Uterus (tissue), 4 donors: ENCODE data around the gene GAS7. TPM values are rescaled to one million over a fixed set of nuclear protein-coding genes. Genes with fewer than 3 reads are reported as not detected.

Experiments used
- DNase-seq, 2 donors: peaks; one replicate each; pipeline ENCODE4 v3.0.0-alpha.2; 2019 to 2020
- H3K27ac ChIP-seq, 2 donors: fragments of 200-600 bp; sonication (generic); 1 replicate in 1 of 2; 2 replicates in 1 of 2; pipeline ENCODE4 v1.5.1; 2016 to 2018
- H3K27me3 ChIP-seq, 2 donors: fragments of 200-600 bp; sonication (generic); one replicate each; pipeline ENCODE4 v1.5.1; 2018 to 2019; ENCODE audit warnings: control low read depth in 1 of 2
- H3K36me3 ChIP-seq, 2 donors: fragments of 200-600 bp; sonication (generic); one replicate each; pipeline ENCODE4 v1.5.1; 2019; ENCODE audit warnings: control low read depth in 1 of 2
- H3K4me1 ChIP-seq, 2 donors: fragments of 200-600 bp; sonication (generic); one replicate each; pipeline ENCODE4 v1.5.1; 2018 to 2019; ENCODE audit warnings: control low read depth in 1 of 2
- H3K4me3 ChIP-seq, 2 donors: fragments of 200-600 bp; sonication (generic); 1 replicate in 1 of 2; 2 replicates in 1 of 2; pipeline ENCODE4 v1.5.1; 2018 to 2019; ENCODE audit warnings: mild to moderate bottlenecking in 1 of 2
- H3K9me3 ChIP-seq, 2 donors: fragments of 200-600 bp; sonication (generic); one replicate each; pipeline ENCODE4 v1.5.1; 2019; ENCODE audit warnings: control low read depth in 1 of 2
- CTCF ChIP-seq, 4 experiments: fragments of 200-600 bp in 2 of 4; fragments of 450-650 bp in 2 of 4; sonication (generic) in 2 of 4; IDR thresholded peaks; one replicate each; pipeline ENCODE4 v1.5.1; 2016 to 2019; ENCODE audit warnings: antibody characterized with exemption in 4 of 4, mild to moderate bottlenecking in 2 of 4, moderate library complexity in 1 of 4
- POLR2A ChIP-seq, 2 donors: fragments of 450-650 bp; IDR thresholded peaks; one replicate each; pipeline ENCODE4 v1.6.1; 2016; ENCODE audit warnings: antibody characterized with exemption in 2 of 2, mild to moderate bottlenecking in 1 of 2, moderate library complexity in 1 of 2
- intact Hi-C: fragments of 100-400 bp; cut with DNase I; formaldehyde crosslinking; loops from one replicate; pipeline ENCODE4 v1.15.1; 2023; ENCODE audit warnings: low total_unique reads
- total RNA-seq, 4 donors: library from RNA; depleted of rRNA in 3 of 4; stranded (reverse); fragments of >200 nt in 3 of 4; gene quantifications; one replicate each; pipeline versions ENCODE4 v1.1.0 to v1.2.4, GENCODE V29; 2014 to 2023
- donor health status: DM: yes; HTN: yes; CAD: no.

GAS7 gene
- total RNA-seq, 4 donors from 2014 or later, result 12.8 to 95.9 (median 40.8) TPM

GRCh38 chr17:9956474-9957131 lies 241.8 kb downstream of the GAS7 start:
- intact Hi-C loops, result no loop called here
- Histone ChIP-seq H3K27me3 (no peaks in the 10 kb centered on the region), H3K4me1 (no peaks in the 10 kb centered on the region), H3K27ac (no peak overlapping the region), H3K9me3 (no peaks in the 10 kb centered on the region), H3K36me3 (no peaks in the 10 kb centered on the region), H3K4me3 (no peak overlapping the region)
- no peak for DNase-seq
- no peak for TF ChIP-seq CTCF (IDR thresholded peaks at IDR 0.05)
- no peak for TF ChIP-seq POLR2A (IDR thresholded peaks at IDR 0.05)

GRCh38 chr17:9953492-9953891 lies 244.9 kb downstream of the GAS7 start:
- Histone ChIP-seq H3K27me3 (no peaks in the 10 kb centered on the region), H3K36me3 (no peaks in the 10 kb centered on the region), H3K4me1 (no peaks in the 10 kb centered on the region), H3K27ac (no peak overlapping the region), H3K9me3 (no peaks in the 10 kb centered on the region), H3K4me3 (no peak overlapping the region)
- TF ChIP-seq CTCF (IDR thresholded peaks at IDR 0.05), result no peak
- TF ChIP-seq POLR2A (IDR thresholded peaks at IDR 0.05), result no peak
- DNase-seq, result no peak
- intact Hi-C loops, result no loop called here

GRCh38 chr17:9951803-9952202 lies 246.6 kb downstream of the GAS7 start:
- Histone ChIP-seq H3K27me3 (no peaks in the 10 kb centered on the region), H3K9me3 (no peaks in the 10 kb centered on the region), H3K36me3 (no peaks in the 10 kb centered on the region), H3K4me3 (no peak overlapping the region), H3K4me1 (no peaks in the 10 kb centered on the region), H3K27ac (no peak overlapping the region)
- intact Hi-C loops, result no loop called here
- DNase-seq, result no peak
- TF ChIP-seq CTCF (IDR thresholded peaks at IDR 0.05) (no peak), POLR2A (IDR thresholded peaks at IDR 0.05) (no peak)

GRCh38 chr17:9948928-9949327 lies 249.5 kb downstream of the GAS7 start:
- Histone ChIP-seq H3K27me3 (no peaks in the 10 kb centered on the region), H3K4me1 (no peaks in the 10 kb centered on the region), H3K9me3 (no peaks in the 10 kb centered on the region), H3K4me3 (no peak overlapping the region), H3K36me3 (no peaks in the 10 kb centered on the region), H3K27ac (no peak overlapping the region)
- no peak for TF ChIP-seq POLR2A (IDR thresholded peaks at IDR 0.05)
- no peak for TF ChIP-seq CTCF (IDR thresholded peaks at IDR 0.05)
- DNase-seq, result peak in 1 of 2 donors; percentile 52
- intact Hi-C loops, result no loop called here

GRCh38 chr17:9944704-9945103 lies 253.7 kb downstream of the GAS7 start:
- DNase-seq, result no peak
- intact Hi-C loops, result no loop called here
- Histone ChIP-seq H3K27ac (no peak overlapping the region), H3K9me3 (no peaks in the 10 kb centered on the region), H3K4me1 (no peaks in the 10 kb centered on the region), H3K27me3 (no peaks in the 10 kb centered on the region), H3K4me3 (no peak overlapping the region), H3K36me3 (no peaks in the 10 kb centered on the region)
- TF ChIP-seq CTCF (IDR thresholded peaks at IDR 0.05) (no peak), POLR2A (IDR thresholded peaks at IDR 0.05) (no peak)
